Testis (tissue), 3 donors: ENCODE data around the gene SLC25A30. TPM values are rescaled to one million over a fixed set of nuclear protein-coding genes. Genes with fewer than 3 reads are reported as not detected.

Experiments used
- DNase-seq: peaks from one replicate; pipeline ENCODE4 v3.0.0-alpha.2; 2019
- H3K27ac ChIP-seq, 2 donors: fragments of 200-600 bp; sonication (generic); one replicate each; pipeline ENCODE4 v1.5.1; 2019
- H3K27me3 ChIP-seq: fragments of 200-600 bp; sonication (generic); one replicate; pipeline ENCODE4 v1.5.1; 2019
- H3K36me3 ChIP-seq: fragments of 200-600 bp; sonication (generic); one replicate; pipeline ENCODE4 v1.5.1; 2017; ENCODE audit warnings: low read depth; ENCODE audit errors: missing control alignments
- H3K4me1 ChIP-seq: fragments of 200-600 bp; sonication (generic); one replicate; pipeline ENCODE4 v1.5.1; 2019
- H3K4me3 ChIP-seq, 2 donors: fragments of 200-600 bp; sonication (generic); one replicate each; pipeline ENCODE4 v1.5.1; 2017 to 2019
- H3K9me3 ChIP-seq: fragments of 200-600 bp; sonication (generic); one replicate; pipeline ENCODE4 v1.5.1; 2017
- POLR2A ChIP-seq: fragments of 450-650 bp; IDR thresholded peaks from one replicate; pipeline ENCODE4 v1.6.1; 2017; ENCODE audit warnings: antibody characterized with exemption, mild to moderate bottlenecking, moderate library complexity
- WGBS, 2 donors: methylation state at CpG; one replicate each; pipeline ENCODE4 v1.1.5; 2018; 5-methylcytosine and 5-hydroxymethylcytosine counted together
- intact Hi-C: fragments of 100-400 bp; cut with DNase I; formaldehyde crosslinking; loops from one replicate; pipeline ENCODE4 v1.15.1; 2023; ENCODE audit warnings: low total_unique reads
- polyA plus RNA-seq: library from polyadenylated mRNA; stranded (reverse); fragments of 350-450 nt; fragmentation: Illumina TruSeq; extraction: RNeasy Lipid Tissue Mini Kit (QIAGEN cat#74804); gene quantifications from one replicate; pipeline ENCODE4 v1.2.3, GENCODE V29; 2014; ENCODE audit warnings: low read depth, low replicate concordance; ENCODE audit not compliant: insufficient read depth
- total RNA-seq, 2 donors: library from RNA; depleted of rRNA; stranded (reverse); fragments of >200 nt; gene quantifications; one replicate each; pipeline ENCODE4 v1.2.3, GENCODE V29; 2016
- TF ChIP-seq, protein P1 (sequence below), 3 experiments: fragments of 450-650 bp in 2 of 3; fragments of 200-600 bp in 1 of 3; sonication (generic) in 1 of 3; IDR thresholded peaks; one replicate each; pipeline ENCODE4 v1.5.1; 2016 to 2019; ENCODE audit warnings: antibody characterized with exemption in 3 of 3, mild to moderate bottlenecking in 2 of 3, moderate library complexity in 1 of 3

SLC25A30 gene
- total and polyA plus RNA-seq, 3 donors from 2014 or later: 14.5 to 16.4 (median 15.7) TPM

DNA sequence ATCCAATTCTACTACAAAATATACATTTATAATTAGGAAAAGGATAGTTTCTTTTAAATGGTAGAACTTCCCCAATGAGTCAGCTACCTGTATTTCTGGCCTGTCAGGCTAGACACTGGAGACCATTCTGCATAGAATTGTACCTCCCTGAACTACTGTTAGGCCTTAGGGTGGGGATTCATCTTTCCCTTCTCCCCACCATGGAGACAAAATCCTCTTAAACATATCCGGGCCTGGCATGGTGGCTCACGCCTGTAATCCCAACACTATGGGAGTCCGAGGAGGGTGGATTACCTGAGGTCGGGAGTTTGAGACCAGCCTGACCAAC is 52.7 kb downstream of the SLC25A30 start:
- no peak for TF ChIP-seq POLR2A
- TF ChIP-seq, protein P1, sequence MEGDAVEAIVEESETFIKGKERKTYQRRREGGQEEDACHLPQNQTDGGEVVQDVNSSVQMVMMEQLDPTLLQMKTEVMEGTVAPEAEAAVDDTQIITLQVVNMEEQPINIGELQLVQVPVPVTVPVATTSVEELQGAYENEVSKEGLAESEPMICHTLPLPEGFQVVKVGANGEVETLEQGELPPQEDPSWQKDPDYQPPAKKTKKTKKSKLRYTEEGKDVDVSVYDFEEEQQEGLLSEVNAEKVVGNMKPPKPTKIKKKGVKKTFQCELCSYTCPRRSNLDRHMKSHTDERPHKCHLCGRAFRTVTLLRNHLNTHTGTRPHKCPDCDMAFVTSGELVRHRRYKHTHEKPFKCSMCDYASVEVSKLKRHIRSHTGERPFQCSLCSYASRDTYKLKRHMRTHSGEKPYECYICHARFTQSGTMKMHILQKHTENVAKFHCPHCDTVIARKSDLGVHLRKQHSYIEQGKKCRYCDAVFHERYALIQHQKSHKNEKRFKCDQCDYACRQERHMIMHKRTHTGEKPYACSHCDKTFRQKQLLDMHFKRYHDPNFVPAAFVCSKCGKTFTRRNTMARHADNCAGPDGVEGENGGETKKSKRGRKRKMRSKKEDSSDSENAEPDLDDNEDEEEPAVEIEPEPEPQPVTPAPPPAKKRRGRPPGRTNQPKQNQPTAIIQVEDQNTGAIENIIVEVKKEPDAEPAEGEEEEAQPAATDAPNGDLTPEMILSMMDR (IDR thresholded peaks at IDR 0.05): no peak
- Histone ChIP-seq H3K4me3 (no peak overlapping the region), H3K36me3 (no peaks in the 10 kb centered on the region), H3K27me3 (no peaks in the 10 kb centered on the region), H3K4me1 (no peaks in the 10 kb centered on the region), H3K27ac (no peak overlapping the region), H3K9me3 (no peaks in the 10 kb centered on the region)
- DNase-seq: no peak
- 92 to 100% methylated on average over 4 of the region's 4 CpGs for whole genome bisulfite sequencing, 2 donors
- intact Hi-C loops: no loop called here

DNA sequence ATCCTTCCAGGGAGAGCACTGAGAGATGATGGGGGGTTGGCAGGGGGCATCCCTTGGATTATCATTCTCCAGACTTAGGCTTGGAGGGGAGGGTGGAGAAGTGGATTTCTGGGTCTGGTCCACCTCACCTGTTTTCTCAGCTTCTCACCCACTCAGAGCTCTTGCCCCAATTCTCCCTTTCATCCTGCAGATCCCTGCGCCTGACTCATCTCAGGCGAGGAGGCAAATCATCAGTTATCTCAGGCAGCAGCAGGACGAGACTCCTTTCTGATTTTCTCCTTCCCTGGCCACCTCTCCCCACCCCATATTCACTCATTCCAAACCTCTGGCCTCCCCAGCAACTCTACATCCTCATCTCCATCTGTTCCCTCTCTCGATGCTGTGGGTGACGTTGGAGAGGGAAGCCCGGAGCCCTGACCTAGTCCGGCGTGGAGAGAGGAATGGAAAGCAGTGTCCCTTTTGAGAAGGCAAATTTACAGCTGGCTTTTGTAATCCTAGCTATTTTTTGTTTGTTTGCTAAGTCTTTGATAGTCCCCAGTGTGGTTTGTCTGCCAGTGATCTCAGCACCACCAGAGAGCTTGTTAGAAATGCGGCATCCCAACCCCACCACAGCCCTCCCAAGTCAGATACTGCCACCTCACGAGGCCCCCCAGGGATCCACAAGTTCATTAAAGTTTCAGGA is 53.2 kb downstream of the SLC25A30 start:
- Histone ChIP-seq H3K27me3 (no peaks in the 10 kb centered on the region), H3K9me3 (no peaks in the 10 kb centered on the region), H3K36me3 (no peaks in the 10 kb centered on the region), H3K4me3 (no peak overlapping the region), H3K27ac (no peak overlapping the region), H3K4me1 (no peaks in the 10 kb centered on the region)
- no peak for DNase-seq
- 92 to 96% methylated on average over 10 of the region's 10 CpGs for WGBS, 2 donors
- intact Hi-C loops: no loop called here
- no peak for TF ChIP-seq POLR2A
- TF ChIP-seq, protein P1 (IDR thresholded peaks at IDR 0.05): no peak

DNA sequence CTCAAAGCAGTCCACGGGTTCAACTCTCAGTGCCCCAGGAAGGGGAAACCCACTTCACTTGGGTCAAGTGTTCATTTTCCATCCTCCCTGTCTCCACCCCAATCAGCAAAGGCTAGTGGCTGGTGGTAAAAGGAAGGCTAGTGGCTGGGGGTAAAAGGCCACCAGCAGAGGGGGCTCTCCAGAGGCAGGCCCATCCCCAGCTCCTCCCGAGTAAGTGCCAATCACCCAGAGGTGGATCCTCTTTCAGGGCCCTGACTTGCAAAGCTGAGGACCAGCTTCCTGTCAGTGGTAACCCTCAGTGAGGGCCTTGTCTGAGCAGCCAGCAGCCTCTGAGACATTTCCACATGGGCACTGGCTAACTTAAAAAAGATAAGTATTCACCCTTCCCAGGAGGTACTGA is 55.2 kb downstream of the SLC25A30 start:
- Histone ChIP-seq H3K9me3 (no peaks in the 10 kb centered on the region), H3K27me3 (no peaks in the 10 kb centered on the region), H3K4me1 (no peaks in the 10 kb centered on the region), H3K36me3 (no peaks in the 10 kb centered on the region), H3K27ac (no peak overlapping the region), H3K4me3 (no peak overlapping the region)
- WGBS, 2 donors: 88 to 96% methylated on average over 1 to 2 of the region's 2 CpGs
- TF ChIP-seq, protein P1 (IDR thresholded peaks at IDR 0.05): no peak
- TF ChIP-seq POLR2A: no peak
- intact Hi-C loops: no loop called here
- no peak for DNase-seq

DNA sequence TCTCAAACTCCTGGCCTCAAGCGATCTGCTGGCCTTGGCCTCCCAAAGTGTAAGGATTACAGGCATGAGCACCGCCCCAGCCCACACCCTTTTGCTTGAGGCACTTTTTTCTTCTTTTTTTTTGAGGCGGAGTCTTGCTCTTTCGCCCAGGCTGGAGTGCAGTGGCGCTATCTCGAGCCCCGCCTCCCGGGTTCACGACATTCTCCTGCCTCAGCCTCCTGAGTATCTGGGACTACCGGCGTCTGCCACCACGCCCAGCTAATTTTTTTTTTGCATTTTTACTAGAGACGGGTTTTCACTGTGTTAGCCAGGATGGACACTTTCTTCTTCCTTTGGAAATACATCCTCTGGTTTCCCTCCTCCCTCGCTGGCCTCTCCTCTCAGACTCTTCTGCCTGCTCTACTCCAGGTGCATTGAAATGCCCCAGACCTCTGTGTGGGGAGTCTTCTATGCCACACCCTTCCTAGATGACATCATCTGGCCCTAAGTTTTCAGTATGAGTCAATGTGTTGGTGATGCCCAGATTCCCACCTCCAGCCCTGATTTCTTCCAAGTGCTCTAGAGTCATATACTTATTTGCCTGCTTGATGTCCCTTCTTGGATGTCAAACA is 56.5 kb downstream of the SLC25A30 start:
- no peak for DNase-seq

More for the DNA sequence above, 56.5 kb downstream of the SLC25A30 start:
- no peaks in the 10 kb centered on the region for H3K4me1 ChIP-seq
- no peak overlapping the region for H3K27ac ChIP-seq
- H3K4me3 ChIP-seq: no peak overlapping the region
- TF ChIP-seq, protein P1 (IDR thresholded peaks at IDR 0.05): no peak
- no peak for TF ChIP-seq POLR2A
- intact Hi-C loops: no loop called here
- H3K36me3 ChIP-seq: no peaks in the 10 kb centered on the region
- no peaks in the 10 kb centered on the region for H3K27me3 ChIP-seq
- H3K9me3 ChIP-seq: no peaks in the 10 kb centered on the region
- 90 to 93% methylated on average over 14 of the region's 14 CpGs for WGBS, 2 donors
